ENCODE results near the gene RAD51C. TPM values are rescaled to one million over a fixed set of nuclear protein-coding genes. Genes with fewer than 3 reads are reported as not detected.
"Not testable (repeated sequence)": the region's sequence is repeated elsewhere in the genome, so short reads cannot be mapped to it uniquely, and the experiment has no call there.

Gene RAD51C
- total and polyA plus RNA-seq, 10 of the 15 experiments (the other 5 are each of a cell fraction or from before 2014, with no cell fraction given): 59.6 to 267 (median 106) TPM

- TF ChIP-seq, protein P1, sequence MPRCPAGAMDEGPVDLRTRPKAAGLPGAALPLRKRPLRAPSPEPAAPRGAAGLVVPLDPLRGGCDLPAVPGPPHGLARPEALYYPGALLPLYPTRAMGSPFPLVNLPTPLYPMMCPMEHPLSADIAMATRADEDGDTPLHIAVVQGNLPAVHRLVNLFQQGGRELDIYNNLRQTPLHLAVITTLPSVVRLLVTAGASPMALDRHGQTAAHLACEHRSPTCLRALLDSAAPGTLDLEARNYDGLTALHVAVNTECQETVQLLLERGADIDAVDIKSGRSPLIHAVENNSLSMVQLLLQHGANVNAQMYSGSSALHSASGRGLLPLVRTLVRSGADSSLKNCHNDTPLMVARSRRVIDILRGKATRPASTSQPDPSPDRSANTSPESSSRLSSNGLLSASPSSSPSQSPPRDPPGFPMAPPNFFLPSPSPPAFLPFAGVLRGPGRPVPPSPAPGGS (IDR thresholded peaks at IDR 0.05; ENCODE audit: borderline replicate concordance, insufficient read depth, low read depth, low read length, poor library complexity, severe bottlenecking): no peak
- no peak for TF ChIP-seq MAX (IDR thresholded peaks at IDR 0.05; ENCODE audit: low read depth, low read length)
- no peak for TF ChIP-seq CHD4 (IDR thresholded peaks at IDR 0.05)
Observed at GRCh38 chr17:58747674-58748073, 55.3 kb downstream of the RAD51C start (continued).

GRCh38 chr17:58749627-58750026, 57.2 kb downstream of the RAD51C start:
- H3K9ac ChIP-seq (ENCODE audit: control insufficient read depth, insufficient read depth, low read length); H3K36me3 ChIP-seq (ENCODE audit: control insufficient read depth in 2 of 2, insufficient read depth in 2 of 2, low read length in 1 of 2); H2AFZ ChIP-seq (ENCODE audit: control insufficient read depth, low read depth, low read length); ATAC-seq; H3K4me1 ChIP-seq (ENCODE audit: control insufficient read depth, insufficient read depth, low read length); H3K4me3 ChIP-seq; FAIRE-seq; RAD21 ChIA-PET (ENCODE audit: unreplicated experiment); H3K27me3 ChIP-seq (replicated peaks in 1 of 2; ENCODE audit: control insufficient read depth in 2 of 2, insufficient read depth in 2 of 2, low read length in 1 of 2); DNase-seq (ENCODE audit: low read depth, low spot score); H4K20me1 ChIP-seq (ENCODE audit: control insufficient read depth, insufficient read depth); BruUV-seq (replicated peaks); H3K4me2 ChIP-seq (ENCODE audit: control insufficient read depth, insufficient read depth); H3K9me3 ChIP-seq (replicated peaks; ENCODE audit: control insufficient read depth, insufficient read depth, low read length); intact Hi-C loops (cut with micrococcal nuclease; ENCODE audit: unreplicated experiment); H3K79me2 ChIP-seq (ENCODE audit: control insufficient read depth, insufficient read depth, low read length); H3K27ac ChIP-seq (ENCODE audit: control insufficient read depth, insufficient read depth); in situ Hi-C loops (cut with MboI): not testable (repeated sequence)
- ChIA-PET SMC1A (ENCODE audit: uncharacterized antibody, unreplicated experiment) (interaction anchor here (0.9 kb wide), 1 partner anchor 12 kb away, joined by 4 read pairs; no protein-coding TSS in a partner anchor), CTCF (interaction anchor here (0.6 to 1.5 kb wide), 2 partner anchors 18 to 39 kb away, joined by 3 read pairs; no protein-coding TSS in a partner anchor), POLR2A (interaction anchor here (0.6 to 1.2 kb wide), 2 partner anchors 13 to 122 kb away, joined by 4 to 5 read pairs; no protein-coding TSS in a partner anchor)

- BruUV-seq (replicated peaks): no TSS peak
- DNase-seq (ENCODE audit: low read depth, low spot score) (no peak), FAIRE-seq (no peak), ATAC-seq (no peak)
- ChIA-PET POLR2A (no interaction called here), RAD21 (ENCODE audit: unreplicated experiment) (no interaction called here), CTCF (no interaction called here), SMC1A (ENCODE audit: uncharacterized antibody, unreplicated experiment) (interaction anchor here (0.5 to 0.7 kb wide), 2 partner anchors 142 to 203 kb away, joined by 3 to 4 read pairs; no protein-coding TSS in a partner anchor)
- Histone ChIP-seq H3K79me2 (ENCODE audit: control insufficient read depth, insufficient read depth, low read length) (no peaks in the 10 kb centered on the region), H3K4me3 (no peak overlapping the region), H3K36me3 (ENCODE audit: control insufficient read depth in 2 of 2, insufficient read depth in 2 of 2, low read length in 1 of 2) (no peaks in the 10 kb centered on the region), H4K20me1 (ENCODE audit: control insufficient read depth, insufficient read depth) (no peaks in the 10 kb centered on the region), H3K4me1 (ENCODE audit: control insufficient read depth, insufficient read depth, low read length) (no peaks in the 10 kb centered on the region; the same call in 1 of the 2 replicates), H3K9me3 (replicated peaks; ENCODE audit: control insufficient read depth, insufficient read depth, low read length) (no peaks in the 10 kb centered on the region), H3K27me3 (replicated peaks in 1 of 2; ENCODE audit: control insufficient read depth in 2 of 2, insufficient read depth in 2 of 2, low read length in 1 of 2) (peaks cover 11 to 13% of the 10 kb centered on the region in 2 experiments), H3K4me2 (ENCODE audit: control insufficient read depth, insufficient read depth) (no peak overlapping the region), H3K27ac (ENCODE audit: control insufficient read depth, insufficient read depth) (no peak overlapping the region), H2AFZ (ENCODE audit: control insufficient read depth, low read depth, low read length) (no peak overlapping the region), H3K9ac (ENCODE audit: control insufficient read depth, insufficient read depth, low read length) (no peak overlapping the region)
- 26% methylated on average over 2 of the region's 2 CpGs for WGBS (ENCODE audit: insufficient coverage, insufficient replicate concordance, low lambda C conversion rate, missing lambda C conversion rate)
- in situ Hi-C loops (cut with MboI) (no loop called here), intact Hi-C loops (cut with micrococcal nuclease; ENCODE audit: unreplicated experiment) (no loop called here)
- no peak for TF ChIP-seq HDAC2 (IDR thresholded peaks at IDR 0.05)
- no peak for TF ChIP-seq WRNIP1 (IDR thresholded peaks at IDR 0.05; ENCODE audit: borderline replicate concordance, low read depth, low read length)
- no peak for TF ChIP-seq GATAD2B (conservative IDR thresholded peaks at IDR 0.05; ENCODE audit: low read depth)
- no peak for TF ChIP-seq SMC3 (IDR thresholded peaks at IDR 0.05; ENCODE audit: borderline replicate concordance, low read length)
- no peak for TF ChIP-seq SREBF1 (IDR thresholded peaks at IDR 0.05; ENCODE audit: low read length)
- TF ChIP-seq FOXK2 (IDR thresholded peaks at IDR 0.05): no peak
- no peak for TF ChIP-seq POLR2AphosphoS2 (IDR thresholded peaks at IDR 0.05; ENCODE audit: low read depth, low read length)
- TF ChIP-seq ZSCAN29 (IDR thresholded peaks at IDR 0.05): no peak
- no peak for TF ChIP-seq ZBTB4 (CRISPR knock-in tag; IDR thresholded peaks at IDR 0.05)
- no peak for TF ChIP-seq GABPA (IDR thresholded peaks at IDR 0.05; ENCODE audit: low read depth)
Observed at GRCh38 chr17:58753026-58753425, 60.6 kb downstream of the RAD51C start.

Data from GM12878 (cell line).